Measurements from ENCODE around the gene CDK6. TPM values are rescaled to one million over a fixed set of nuclear protein-coding genes. Genes with fewer than 3 reads are reported as not detected.
"Not testable (repeated sequence)": the region's sequence is repeated elsewhere in the genome, so short reads cannot be mapped to it uniquely, and the experiment has no call there.

Gene CDK6
- total RNA-seq, 1 donor from 2014 or later = 274 TPM

GRCh38 chr7:92768501-92769393 lies 67.6 kb downstream of the CDK6 start:
- Mint-ChIP-seq H3K36me3 (ENCODE audit: low read depth) (peaks cover 61% of the 10 kb centered on the region), H3K9me3 (no peaks in the 10 kb centered on the region), H3K4me3 (peak overlapping the region; percentile 63), H3K27me3 (no peaks in the 10 kb centered on the region), H3K27ac (peak overlapping the region; percentile 94), H3K4me1 (peaks cover 59% of the 10 kb centered on the region)
- intact Hi-C loops (cut with micrococcal nuclease) = loop anchor here (1.0 to 5.0 kb wide), 9 partner anchors 14 to 135 kb away; no protein-coding TSS in a partner anchor
- peak; percentile 66 for DNase-seq

GRCh38 chr7:92767437-92767836 lies 68.9 kb downstream of the CDK6 start:
- H3K4me1 Mint-ChIP-seq = peaks cover 55% of the 10 kb centered on the region
- H3K4me3 Mint-ChIP-seq = peak overlapping the region; percentile 63
- H3K27me3 Mint-ChIP-seq = no peaks in the 10 kb centered on the region
- H3K36me3 Mint-ChIP-seq (ENCODE audit: low read depth) = peaks cover 49% of the 10 kb centered on the region
- intact Hi-C loops (cut with micrococcal nuclease) = loop anchor here (5.0 kb wide), 1 partner anchor 135 kb away; no protein-coding TSS in a partner anchor
- H3K9me3 Mint-ChIP-seq = no peaks in the 10 kb centered on the region
- no peak for DNase-seq
- peak overlapping the region; percentile 94 for H3K27ac Mint-ChIP-seq

GRCh38 chr7:92766461-92767003 lies 69.8 kb downstream of the CDK6 start:
- H3K4me3 Mint-ChIP-seq = no peak overlapping the region
- no peak for DNase-seq
- H3K36me3 Mint-ChIP-seq (ENCODE audit: low read depth) = peaks cover 51% of the 10 kb centered on the region
- no peaks in the 10 kb centered on the region for H3K27me3 Mint-ChIP-seq
- peaks cover 60% of the 10 kb centered on the region for H3K4me1 Mint-ChIP-seq
- peak overlapping the region; percentile 94 for H3K27ac Mint-ChIP-seq
- H3K9me3 Mint-ChIP-seq = no peaks in the 10 kb centered on the region
- intact Hi-C loops (cut with micrococcal nuclease) = loop anchor here (5.0 kb wide), 1 partner anchor 136 kb away; no protein-coding TSS in a partner anchor

GRCh38 chr7:92765725-92766124 lies 70.6 kb downstream of the CDK6 start:
- intact Hi-C loops (cut with micrococcal nuclease) = loop anchor here (5.0 kb wide), 1 partner anchor 137 kb away; no protein-coding TSS in a partner anchor
- no peak for DNase-seq
- peak overlapping the region; percentile 94 for H3K27ac Mint-ChIP-seq
- no peaks in the 10 kb centered on the region for H3K27me3 Mint-ChIP-seq
- H3K9me3 Mint-ChIP-seq = no peaks in the 10 kb centered on the region
- peaks cover 61% of the 10 kb centered on the region for H3K4me1 Mint-ChIP-seq
- no peak overlapping the region for H3K4me3 Mint-ChIP-seq
- H3K36me3 Mint-ChIP-seq (ENCODE audit: low read depth) = peaks cover 55% of the 10 kb centered on the region

- intact Hi-C loops (cut with micrococcal nuclease) = loop anchor here (5.0 kb wide), 1 partner anchor 67 kb away; no protein-coding TSS in a partner anchor
- Mint-ChIP-seq H3K36me3 (ENCODE audit: low read depth) (peaks cover 59% of the 10 kb centered on the region), H3K27me3 (no peaks in the 10 kb centered on the region), H3K4me3 (no peak overlapping the region), H3K27ac (peak overlapping the region; percentile 17), H3K9me3 (no peaks in the 10 kb centered on the region), H3K4me1 (peaks cover 53% of the 10 kb centered on the region)
- DNase-seq = peak; percentile 57
These were observed 72.5 kb downstream of the CDK6 start for GRCh38 chr7:92763636-92764423.

GRCh38 chr7:92762851-92763250 lies 73.5 kb downstream of the CDK6 start:
- Mint-ChIP-seq H3K27ac (no peak overlapping the region), H3K36me3 (ENCODE audit: low read depth) (peaks cover 59% of the 10 kb centered on the region), H3K27me3 (no peaks in the 10 kb centered on the region), H3K4me1 (peaks cover 43% of the 10 kb centered on the region), H3K4me3 (no peak overlapping the region), H3K9me3 (no peaks in the 10 kb centered on the region)
- intact Hi-C loops (cut with micrococcal nuclease) = loop anchor here (1.0 to 5.0 kb wide), 2 partner anchors 11 to 66 kb away; no protein-coding TSS in a partner anchor
- no peak for DNase-seq

GRCh38 chr7:92761391-92762097 lies 74.8 kb downstream of the CDK6 start:
- Mint-ChIP-seq H3K27me3 (no peaks in the 10 kb centered on the region), H3K27ac (peak overlapping the region; percentile 23), H3K4me1 (peaks cover 37% of the 10 kb centered on the region), H3K4me3 (no peak overlapping the region), H3K36me3 (ENCODE audit: low read depth) (peaks cover 59% of the 10 kb centered on the region), H3K9me3 (peaks cover 5% of the 10 kb centered on the region)
- no peak for DNase-seq
- intact Hi-C loops (cut with micrococcal nuclease) = loop anchor here (1.0 to 5.0 kb wide), 2 partner anchors 9 to 64 kb away; no protein-coding TSS in a partner anchor

- DNase-seq = no peak
- Mint-ChIP-seq H3K4me3 (no peak overlapping the region), H3K27me3 (no peaks in the 10 kb centered on the region), H3K36me3 (ENCODE audit: low read depth) (peaks cover 72% of the 10 kb centered on the region), H3K27ac (no peak overlapping the region), H3K9me3 (peaks cover 11% of the 10 kb centered on the region), H3K4me1 (peaks cover 48% of the 10 kb centered on the region)
- intact Hi-C loops (cut with micrococcal nuclease) = no loop called here
These were observed 77.5 kb downstream of the CDK6 start for GRCh38 chr7:92758796-92759431.

GRCh38 chr7:92757311-92757910 lies 79.0 kb downstream of the CDK6 start:
- DNase-seq; H3K27ac Mint-ChIP-seq; H3K27me3 Mint-ChIP-seq; intact Hi-C loops (cut with micrococcal nuclease); H3K4me3 Mint-ChIP-seq: not testable (repeated sequence)
- H3K4me1 Mint-ChIP-seq = peaks cover 53% of the 10 kb centered on the region
- H3K9me3 Mint-ChIP-seq = peaks cover 11% of the 10 kb centered on the region
- peaks cover 80% of the 10 kb centered on the region for H3K36me3 Mint-ChIP-seq (ENCODE audit: low read depth)

- H3K27me3 Mint-ChIP-seq = no peaks in the 10 kb centered on the region
- no peak overlapping the region for H3K4me3 Mint-ChIP-seq
- peaks cover 11% of the 10 kb centered on the region for H3K9me3 Mint-ChIP-seq
- DNase-seq = peak; percentile 52
- H3K27ac Mint-ChIP-seq = peak overlapping the region; percentile 13
- peaks cover 52% of the 10 kb centered on the region for H3K4me1 Mint-ChIP-seq
- intact Hi-C loops (cut with micrococcal nuclease) = no loop called here
- peaks cover 78% of the 10 kb centered on the region for H3K36me3 Mint-ChIP-seq (ENCODE audit: low read depth)
These were observed 80.7 kb downstream of the CDK6 start for GRCh38 chr7:92755680-92756079.

- Mint-ChIP-seq H3K4me3 (peak overlapping the region; percentile 47), H3K4me1 (peaks cover 55% of the 10 kb centered on the region), H3K27ac (peak overlapping the region; percentile 79), H3K27me3 (no peaks in the 10 kb centered on the region), H3K36me3 (ENCODE audit: low read depth) (peaks cover 78% of the 10 kb centered on the region), H3K9me3 (peaks cover 11% of the 10 kb centered on the region)
- DNase-seq = peak; percentile 54
- intact Hi-C loops (cut with micrococcal nuclease) = no loop called here
These were observed 81.3 kb downstream of the CDK6 start for GRCh38 chr7:92754919-92755581.

GRCh38 chr7:92753614-92754013 lies 82.8 kb downstream of the CDK6 start:
- H3K4me3 Mint-ChIP-seq = no peak overlapping the region
- H3K4me1 Mint-ChIP-seq = peaks cover 59% of the 10 kb centered on the region
- H3K9me3 Mint-ChIP-seq = peaks cover 11% of the 10 kb centered on the region
- no peaks in the 10 kb centered on the region for H3K27me3 Mint-ChIP-seq
- no peak for DNase-seq
- H3K27ac Mint-ChIP-seq = peak overlapping the region; percentile 79
- intact Hi-C loops (cut with micrococcal nuclease) = no loop called here
- H3K36me3 Mint-ChIP-seq (ENCODE audit: low read depth) = peaks cover 74% of the 10 kb centered on the region

Measured in activated CD4-positive, alpha-beta T cell treated with anti-CD3 and anti-CD28 coated beads, Interleukin-2, amount 10 ng/mL, durations not matched to agents 24 days and 14 days (primary cell).